Measurements from ENCODE around the gene NR2C2AP.

DNA sequence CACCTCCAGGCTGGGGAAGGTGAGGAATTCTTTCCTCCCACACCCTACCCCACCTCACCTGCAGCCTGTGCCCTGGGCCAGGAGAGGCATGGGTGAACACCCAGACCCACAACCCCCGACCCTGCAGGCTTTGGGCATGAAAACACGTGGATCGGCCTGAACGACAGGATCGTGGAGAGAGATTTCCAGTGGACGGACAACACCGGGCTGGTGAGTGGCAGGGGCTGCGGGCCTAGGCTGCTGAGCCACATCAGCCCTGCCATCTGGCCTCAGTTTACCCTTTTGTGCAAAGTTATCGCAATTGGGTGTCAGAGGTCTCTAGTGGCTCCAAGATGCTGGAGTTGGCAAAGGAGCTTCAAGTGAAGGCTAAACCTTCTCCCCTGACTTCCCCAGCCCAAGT, 37.3 kb upstream of the NR2C2AP start:
- TF ChIP-seq, protein P1, sequence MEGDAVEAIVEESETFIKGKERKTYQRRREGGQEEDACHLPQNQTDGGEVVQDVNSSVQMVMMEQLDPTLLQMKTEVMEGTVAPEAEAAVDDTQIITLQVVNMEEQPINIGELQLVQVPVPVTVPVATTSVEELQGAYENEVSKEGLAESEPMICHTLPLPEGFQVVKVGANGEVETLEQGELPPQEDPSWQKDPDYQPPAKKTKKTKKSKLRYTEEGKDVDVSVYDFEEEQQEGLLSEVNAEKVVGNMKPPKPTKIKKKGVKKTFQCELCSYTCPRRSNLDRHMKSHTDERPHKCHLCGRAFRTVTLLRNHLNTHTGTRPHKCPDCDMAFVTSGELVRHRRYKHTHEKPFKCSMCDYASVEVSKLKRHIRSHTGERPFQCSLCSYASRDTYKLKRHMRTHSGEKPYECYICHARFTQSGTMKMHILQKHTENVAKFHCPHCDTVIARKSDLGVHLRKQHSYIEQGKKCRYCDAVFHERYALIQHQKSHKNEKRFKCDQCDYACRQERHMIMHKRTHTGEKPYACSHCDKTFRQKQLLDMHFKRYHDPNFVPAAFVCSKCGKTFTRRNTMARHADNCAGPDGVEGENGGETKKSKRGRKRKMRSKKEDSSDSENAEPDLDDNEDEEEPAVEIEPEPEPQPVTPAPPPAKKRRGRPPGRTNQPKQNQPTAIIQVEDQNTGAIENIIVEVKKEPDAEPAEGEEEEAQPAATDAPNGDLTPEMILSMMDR (IDR thresholded peaks at IDR 0.05) = no peak
- no peak for TF ChIP-seq POLR2A (IDR thresholded peaks at IDR 0.05)

Measured in testis (tissue), 2 donors.